Effector CD8-positive, alpha-beta T cell (primary cell): ENCODE measurements around the gene MRPL21.

Experiments
- DNase-seq: peaks from one replicate; lab custom pipeline; 2025; lab: John Stamatoyannopoulos, UW

The MRPL21 gene

DNA sequence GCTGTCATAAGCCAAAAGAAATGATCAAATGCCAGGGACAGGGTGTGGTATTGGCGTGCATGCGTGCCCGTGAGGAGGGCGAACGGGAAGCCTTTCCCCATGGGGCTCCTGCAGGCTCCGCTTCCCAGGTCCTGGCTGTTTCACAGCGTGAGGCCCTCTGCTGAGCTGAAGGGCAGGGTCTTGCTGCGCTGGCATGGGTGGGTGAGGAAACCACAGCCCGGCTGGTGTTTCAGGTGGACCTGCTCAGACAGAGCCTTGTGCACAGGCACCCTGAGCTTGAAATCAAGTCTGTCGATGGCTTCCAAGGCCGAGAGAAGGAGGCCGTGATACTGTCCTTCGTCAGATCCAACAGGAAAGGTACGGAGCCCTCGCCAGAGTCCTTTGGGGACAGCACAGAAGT, 31.4 kb upstream of the MRPL21 start:
- DNase-seq = no peak

DNA sequence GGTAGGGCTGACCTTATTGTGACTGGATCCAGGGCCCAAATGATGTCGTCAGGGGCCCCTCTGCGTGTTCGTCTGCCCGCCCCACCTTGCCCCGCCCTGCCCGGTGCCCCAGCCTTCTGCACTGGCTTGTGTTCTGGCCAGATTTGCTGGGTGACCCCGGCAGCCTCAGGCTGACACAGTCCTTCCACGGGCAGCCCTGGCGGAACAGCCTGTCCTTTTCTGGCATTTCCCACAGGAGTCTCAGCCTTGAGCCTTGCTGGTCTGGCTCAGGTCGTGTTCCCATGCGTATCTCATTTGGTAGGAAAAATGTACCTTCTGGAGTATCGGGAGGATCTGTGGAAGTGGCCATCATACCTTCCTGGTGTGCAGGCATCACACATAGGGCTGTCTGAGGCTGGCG, 31.0 kb upstream of the MRPL21 start:
- DNase-seq = no peak

DNA sequence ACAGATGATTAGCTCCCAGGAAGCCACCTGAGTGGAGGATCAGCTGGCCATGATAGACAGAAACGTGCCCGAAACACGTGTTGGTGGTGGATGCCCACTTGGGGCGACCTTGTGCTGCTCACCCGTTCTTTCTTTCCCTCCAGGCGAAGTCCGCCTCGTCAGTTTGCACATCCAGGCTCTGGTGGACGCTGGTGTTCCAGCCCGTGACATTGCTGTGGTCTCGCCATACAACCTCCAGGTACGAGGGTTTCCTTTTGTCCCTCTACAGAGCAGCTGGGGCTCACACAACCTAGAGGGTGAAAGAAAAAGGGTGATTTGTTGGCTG, 30.7 kb upstream of the MRPL21 start:
- DNase-seq = no peak

GRCh38 chr11:68933605-68934320, 30.1 kb upstream of the MRPL21 start:
- DNase-seq = no peak

DNA sequence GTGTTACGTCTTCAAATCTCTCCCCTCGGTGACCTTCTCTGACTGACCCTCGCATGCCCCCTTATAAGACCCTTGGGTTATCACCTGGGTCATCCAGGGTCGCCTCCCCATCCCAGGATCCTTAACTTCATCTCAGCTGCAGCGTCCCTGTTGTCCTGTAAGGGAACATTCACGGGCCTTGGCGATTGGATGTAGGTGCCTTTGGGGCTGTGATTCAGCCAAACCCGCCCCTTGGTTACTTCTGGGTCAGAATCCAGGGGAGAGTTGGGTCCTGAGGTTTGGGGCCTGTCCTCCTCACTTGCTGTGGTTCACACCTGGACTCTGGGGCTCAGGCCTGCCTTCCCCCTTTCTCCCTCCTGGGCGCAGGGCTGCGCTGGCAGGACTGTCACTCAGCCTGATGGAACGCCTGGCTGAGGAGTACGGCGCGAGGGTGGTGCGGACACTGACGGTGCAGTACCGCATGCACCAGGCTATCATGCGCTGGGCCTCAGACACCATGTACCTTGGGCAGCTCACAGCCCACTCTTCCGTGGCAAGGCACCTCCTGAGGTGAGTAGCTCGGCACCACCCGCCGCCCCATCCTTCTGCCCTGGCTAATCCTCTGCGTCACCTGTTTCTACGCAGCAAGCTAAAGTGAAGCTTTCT, 29.4 kb upstream of the MRPL21 start:
- no peak for DNase-seq

- no peak for DNase-seq
Observed at GRCh38 chr11:68932358-68932757, 28.7 kb upstream of the MRPL21 start.

- no peak for DNase-seq
Observed at GRCh38 chr11:68931911-68932310, 28.3 kb upstream of the MRPL21 start.

- DNase-seq = no peak
Observed at GRCh38 chr11:68930991-68931855, 27.6 kb upstream of the MRPL21 start.

DNA sequence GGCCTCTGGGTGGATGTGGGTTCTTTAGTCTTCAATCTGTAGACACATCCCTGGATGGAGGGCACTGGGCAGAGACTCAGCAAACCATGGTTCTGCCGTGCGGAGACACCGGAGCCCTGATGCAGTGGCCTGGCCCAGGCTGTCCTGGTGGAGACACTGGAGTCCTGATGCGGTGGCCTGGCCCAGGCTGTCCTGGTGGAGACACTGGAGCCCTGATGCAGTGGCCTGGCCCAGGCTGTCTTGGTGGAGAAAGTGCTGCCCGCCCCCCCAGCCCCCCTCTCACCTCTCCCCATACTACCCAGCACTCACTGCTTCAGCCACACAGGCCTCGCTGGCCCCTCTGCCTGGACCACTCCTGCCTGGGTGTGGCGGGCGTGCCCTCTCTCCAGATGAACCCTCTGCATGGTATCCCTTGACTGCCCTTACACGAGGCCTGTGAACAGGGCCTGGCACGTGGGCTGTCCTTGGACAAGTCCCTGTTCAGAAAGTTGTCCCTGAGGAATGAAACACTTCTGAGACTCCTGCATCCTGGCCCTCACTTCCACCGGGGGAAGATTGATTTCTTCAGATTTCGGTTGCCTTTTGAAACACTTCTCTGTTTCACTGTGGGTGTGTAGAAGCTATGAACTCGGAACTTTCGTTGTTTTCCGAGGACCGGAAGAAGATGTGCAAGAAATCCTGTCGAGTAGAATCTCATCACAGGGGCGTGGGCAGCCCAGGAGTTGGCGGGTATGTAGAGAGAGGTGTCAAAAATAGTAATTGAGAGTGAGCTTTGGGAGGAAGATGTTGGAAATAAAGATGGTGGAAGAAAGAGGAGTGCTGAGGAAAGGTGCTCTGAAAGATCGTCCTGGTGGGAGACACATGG, 26.3 kb upstream of the MRPL21 start:
- no peak for DNase-seq

GRCh38 chr11:68929135-68929534, 25.5 kb upstream of the MRPL21 start:
- DNase-seq = no peak

DNA sequence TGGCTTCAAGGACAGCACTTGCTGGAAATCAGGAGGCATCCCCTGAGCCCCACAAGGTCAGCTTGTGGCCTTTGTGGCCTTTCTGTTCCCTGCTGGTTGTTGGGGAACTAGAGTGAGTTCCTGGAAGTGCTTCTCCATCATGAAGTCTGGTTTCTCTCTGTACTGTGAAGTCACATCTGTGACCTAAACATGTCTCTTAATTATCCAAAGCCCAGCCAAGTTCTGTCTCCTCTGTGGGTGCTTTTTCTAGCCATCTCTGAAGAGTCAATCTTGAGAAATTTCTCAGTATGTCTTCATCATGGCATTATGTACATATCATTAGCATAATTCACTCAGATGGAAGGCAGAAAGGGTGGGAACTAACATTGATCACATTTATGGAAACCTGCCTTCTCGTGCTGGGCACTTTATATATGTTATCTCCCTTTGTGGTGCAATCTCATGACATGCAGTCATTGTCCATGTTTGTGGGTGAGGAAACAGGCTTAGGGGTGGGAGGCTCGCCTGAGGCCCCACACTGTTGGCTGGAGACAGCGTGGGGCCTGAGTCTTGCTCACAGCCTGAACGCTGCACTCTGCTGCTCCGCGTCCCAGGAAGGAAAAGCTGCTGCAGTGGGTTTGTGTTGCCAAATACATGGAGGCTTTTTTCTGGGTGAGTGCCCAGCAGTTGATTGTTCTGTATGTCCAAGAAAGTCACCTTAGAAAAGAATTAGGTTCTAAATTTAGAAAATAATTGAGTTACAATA, 24.7 kb upstream of the MRPL21 start:
- DNase-seq = no peak

GRCh38 chr11:68927280-68928135, 23.9 kb upstream of the MRPL21 start:
- DNase-seq = no peak

- no peak for DNase-seq
Observed at GRCh38 chr11:68925611-68926010, 22.0 kb upstream of the MRPL21 start.

DNA sequence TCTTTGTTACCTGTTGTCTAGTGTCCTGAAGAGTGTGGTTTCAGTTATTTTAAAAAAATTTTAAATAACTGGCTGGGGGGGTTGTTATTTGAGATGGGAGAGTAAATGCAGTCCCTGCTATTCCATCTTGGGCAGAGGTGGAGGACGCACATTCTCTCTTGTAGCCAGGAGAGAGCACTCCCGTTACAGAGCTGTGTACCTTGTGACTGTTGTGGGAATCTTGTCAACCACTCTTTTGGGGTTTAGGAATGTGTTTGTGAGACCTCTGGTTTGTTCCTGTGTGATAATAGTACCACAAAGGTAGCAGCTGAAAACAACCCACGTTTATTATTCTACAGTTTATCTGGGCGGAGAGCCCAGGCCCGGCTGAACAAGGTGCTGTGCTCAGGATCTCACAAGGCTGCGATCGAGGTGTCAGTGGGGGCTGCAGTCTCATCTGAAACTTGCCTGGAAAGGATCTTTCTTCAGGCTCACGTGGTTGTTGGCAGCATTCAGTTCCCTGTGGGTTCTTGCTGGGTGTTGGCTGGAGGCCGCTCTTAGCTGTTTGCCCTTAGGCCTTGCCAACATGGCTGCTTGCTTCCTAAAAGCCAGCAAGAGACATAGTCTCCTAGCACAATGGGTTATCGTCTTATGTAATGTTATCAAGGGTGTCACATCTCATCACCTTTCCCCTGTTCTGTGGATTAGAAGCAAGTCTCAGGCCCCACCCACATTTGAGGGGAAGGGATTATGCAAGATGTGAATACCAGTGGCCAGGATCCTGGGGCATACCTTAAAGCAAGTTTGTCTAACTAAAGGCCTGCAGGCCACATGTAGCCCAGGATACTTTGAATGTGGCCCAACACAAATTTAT, 20.7 kb upstream of the MRPL21 start:
- DNase-seq = no peak

GRCh38 chr11:68923614-68924013, 20.0 kb upstream of the MRPL21 start:
- DNase-seq = no peak

GRCh38 chr11:68916439-68916838, 12.8 kb upstream of the MRPL21 start:
- no peak for DNase-seq

- no peak for DNase-seq
Observed at GRCh38 chr11:68914761-68915160, 11.1 kb upstream of the MRPL21 start.

DNA sequence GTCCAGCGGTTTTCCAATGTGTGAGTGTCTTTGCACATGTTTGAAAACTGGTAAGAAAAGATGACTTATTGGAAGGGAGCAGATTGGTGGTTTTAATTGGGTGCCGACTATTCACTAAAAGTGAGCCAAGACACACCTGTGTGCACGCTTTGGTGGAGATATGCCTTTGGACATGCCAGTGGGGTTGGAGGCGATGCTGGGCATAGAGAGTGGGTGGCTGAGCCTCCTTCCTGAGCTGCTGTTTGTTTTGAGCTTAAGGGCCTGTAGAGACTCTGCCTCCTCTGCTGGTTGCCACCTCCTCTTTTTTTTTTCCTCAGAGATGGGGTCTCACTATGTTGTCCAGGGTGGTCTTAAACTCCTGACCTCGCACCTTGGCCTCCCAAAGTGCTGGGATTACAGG, 9.6 kb upstream of the MRPL21 start:
- DNase-seq = no peak

GRCh38 chr11:68912254-68912653, 8.6 kb upstream of the MRPL21 start:
- no peak for DNase-seq
